ENCODE results near the gene DLG4. TPM values are rescaled to one million over a fixed set of nuclear protein-coding genes. Genes with fewer than 3 reads are reported as not detected.

The DLG4 gene
- total RNA-seq, 2 experiments from 2014 or later = 9.5 to 9.7 TPM

DNA sequence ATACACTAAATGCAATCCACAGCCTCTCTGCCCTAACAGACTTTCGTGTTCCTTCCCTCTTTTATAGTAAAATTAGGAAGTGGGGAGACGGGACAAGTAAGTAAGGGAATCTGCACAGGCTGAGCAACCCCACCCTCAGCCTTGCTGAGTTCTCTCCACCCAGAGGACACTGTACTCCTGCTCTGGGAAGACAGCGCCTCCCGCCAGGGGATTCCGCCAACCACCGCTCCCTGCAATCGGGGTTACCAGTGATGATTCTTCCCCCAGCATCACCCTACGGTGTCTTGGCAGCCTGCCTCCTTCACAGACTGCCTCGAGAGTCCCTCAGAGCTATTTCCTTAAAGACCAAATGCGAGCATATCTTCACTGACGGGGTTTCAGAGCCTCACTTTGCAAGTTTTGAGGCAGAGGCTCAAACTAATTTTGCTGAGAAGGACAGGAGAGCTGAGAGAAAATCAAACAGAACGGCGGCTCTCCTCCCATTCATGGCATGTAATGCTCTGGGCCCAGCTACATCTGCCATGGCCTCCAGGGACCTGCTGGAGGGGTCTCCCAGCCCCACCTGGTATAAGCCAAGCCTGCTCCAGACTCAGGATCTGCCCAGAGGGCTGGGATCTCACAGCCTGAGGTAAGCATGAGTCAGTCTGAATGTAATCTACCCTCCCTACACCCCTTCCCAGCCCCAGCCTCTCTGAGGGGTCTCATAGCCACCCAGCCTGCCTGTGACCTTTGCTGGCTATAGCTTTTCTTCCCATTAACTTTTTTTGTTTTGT, 82.3 kb downstream of the DLG4 start:
- no peak overlapping the region for H3K27ac Mint-ChIP-seq
- H3K4me1 Mint-ChIP-seq (ENCODE audit: low read depth) = peaks cover 16% of the 10 kb centered on the region
- no peak for DNase-seq
- H3K9me3 Mint-ChIP-seq = no peaks in the 10 kb centered on the region
- intact Hi-C loops (cut with micrococcal nuclease) = no loop called here
- no peak overlapping the region for H3K4me3 Mint-ChIP-seq
- CTCF ChIA-PET = interaction anchor here (0.9 to 11.2 kb wide), 22 partner anchors 8 to 226 kb away, joined by 3 to 371 read pairs (median 6); partner anchors contain the start of gene SLC16A11
- no peak for ATAC-seq
- H3K27me3 Mint-ChIP-seq = peaks cover 6% of the 10 kb centered on the region
- TF ChIP-seq CTCF (IDR thresholded peaks at IDR 0.05) = no peak
- no peaks in the 10 kb centered on the region for H3K36me3 Mint-ChIP-seq (ENCODE audit: low read depth)
- POLR2A ChIA-PET = interaction anchor here (1.0 kb wide), 1 partner anchor 90 kb away, joined by 3 read pairs; no protein-coding TSS in a partner anchor

Small RNA genes lying within 50 kb of the gene (microRNA-seq; reads per million reads assigned to microRNA genes)
- gene MIR324 (ENCODE audit: borderline microRNAs expressed, borderline replicate concordance) = 1,988 reads per million, percentile 91 among the genes with 10 or more reads in this experiment

Other genes starting within 250 kb of the DLG4 start
- gene ALOX12, start 223.8 kb downstream of the DLG4 start, total RNA-seq = not detected
- 100 to 1,000 TPM in 1 of 2 experiments, 10 to 100 TPM in 1; 98.4 to 107 TPM for gene RNASEK, start 207.2 kb downstream of the DLG4 start, total RNA-seq
- 1 to 10 TPM; 1.2 to 2.4 TPM for gene BCL6B, start 196.8 kb downstream of the DLG4 start, total RNA-seq
- gene SLC16A13, start 183.8 kb downstream of the DLG4 start, total RNA-seq = 1 to 10 TPM; 4.8 to 5.9 TPM
- gene SLC16A11, start 175.7 kb downstream of the DLG4 start, total RNA-seq = 1 to 10 TPM; 3.1 to 3.4 TPM
- not detected for gene CLEC10A, start 139.6 kb downstream of the DLG4 start, total RNA-seq
- not detected for gene ASGR2, start 105.0 kb downstream of the DLG4 start, total RNA-seq
- gene ASGR1, start 40.5 kb downstream of the DLG4 start, total RNA-seq = 1 to 10 TPM; 2.6 to 3.9 TPM
- gene ACADVL, start 102 bp upstream of the DLG4 start, total RNA-seq = 100 to 1,000 TPM; 288 to 291 TPM
- gene DVL2, start 14.7 kb upstream of the DLG4 start, total RNA-seq = 10 to 100 TPM; 50.0 to 53.6 TPM
- gene PHF23, start 19.6 kb upstream of the DLG4 start, total RNA-seq = 10 to 100 TPM; 17.8 to 24.4 TPM
- gene GABARAP, start 22.6 kb upstream of the DLG4 start, total RNA-seq = 100 to 1,000 TPM; 104 to 118 TPM
- gene CTDNEP1, start 31.9 kb upstream of the DLG4 start, total RNA-seq = 100 to 1,000 TPM; 159 to 160 TPM
- gene ELP5, start 32.4 kb upstream of the DLG4 start, total RNA-seq = 10 to 100 TPM; 80.2 to 85.4 TPM
- 1 to 10 TPM; 1.5 to 1.7 TPM for gene CLDN7, start 42.6 kb upstream of the DLG4 start, total RNA-seq
- gene SLC2A4, start 61.9 kb upstream of the DLG4 start, total RNA-seq = under 1 TPM; 0.07 to 0.25 TPM
- under 1 TPM; 0.56 to 0.83 TPM for gene YBX2, start 74.8 kb upstream of the DLG4 start, total RNA-seq
- gene EIF5A, start 87.8 kb upstream of the DLG4 start, total RNA-seq = 1,000 to 10,000 TPM; 1,064 TPM
- gene GPS2, start 95.5 kb upstream of the DLG4 start, total RNA-seq = 10 to 100 TPM; 31.8 to 36.8 TPM
- gene NEURL4, start 109.5 kb upstream of the DLG4 start, total RNA-seq = 10 to 100 TPM; 36.2 to 40.4 TPM
- 100 to 1,000 TPM; 309 to 342 TPM for gene ACAP1, start 116.7 kb upstream of the DLG4 start, total RNA-seq
- gene KCTD11, start 132.3 kb upstream of the DLG4 start, total RNA-seq = 10 to 100 TPM; 11.0 to 11.2 TPM
- not detected for gene TMEM95, start 135.3 kb upstream of the DLG4 start, total RNA-seq
- gene TNK1, start 161.3 kb upstream of the DLG4 start, total RNA-seq = 1 to 10 TPM; 6.8 to 6.9 TPM
- 10 to 100 TPM; 62.6 to 71.1 TPM for gene PLSCR3, start 174.7 kb upstream of the DLG4 start, total RNA-seq
- gene TMEM256, start 184.3 kb upstream of the DLG4 start, total RNA-seq = 10 to 100 TPM; 55.8 to 60.6 TPM
- 10 to 100 TPM in 1 of 2 experiments, 1 to 10 TPM in 1; 9.4 to 10.9 TPM for gene NLGN2, start 188.0 kb upstream of the DLG4 start, total RNA-seq
- under 1 TPM in 1 of 2 experiments, not detected in 1; 0.36 TPM for gene SPEM1, start 200.5 kb upstream of the DLG4 start, total RNA-seq
- not detected for gene SPEM2, start 205.8 kb upstream of the DLG4 start, total RNA-seq
- not detected for gene SPEM3, start 209.0 kb upstream of the DLG4 start, total RNA-seq
- 10 to 100 TPM; 12.5 to 14.2 TPM for gene TMEM102, start 215.6 kb upstream of the DLG4 start, total RNA-seq
- 10 to 100 TPM; 16.5 to 16.6 TPM for gene FGF11, start 219.7 kb upstream of the DLG4 start, total RNA-seq
- gene CHRNB1, start 225.2 kb upstream of the DLG4 start, total RNA-seq = 10 to 100 TPM; 11.5 to 11.7 TPM

Data from activated CD8-positive, alpha-beta T cell treated with anti-CD3 and anti-CD28 coated beads for 36 hours (primary cell).